ENCODE data around the gene TSPEAR. TPM values are rescaled to one million over a fixed set of nuclear protein-coding genes. Genes with fewer than 3 reads are reported as not detected.

Gene TSPEAR
- total RNA-seq, 3 donors from 2014 or later (not counting 1 experiment from before 2014, with no cell fraction given): not detected

DNA sequence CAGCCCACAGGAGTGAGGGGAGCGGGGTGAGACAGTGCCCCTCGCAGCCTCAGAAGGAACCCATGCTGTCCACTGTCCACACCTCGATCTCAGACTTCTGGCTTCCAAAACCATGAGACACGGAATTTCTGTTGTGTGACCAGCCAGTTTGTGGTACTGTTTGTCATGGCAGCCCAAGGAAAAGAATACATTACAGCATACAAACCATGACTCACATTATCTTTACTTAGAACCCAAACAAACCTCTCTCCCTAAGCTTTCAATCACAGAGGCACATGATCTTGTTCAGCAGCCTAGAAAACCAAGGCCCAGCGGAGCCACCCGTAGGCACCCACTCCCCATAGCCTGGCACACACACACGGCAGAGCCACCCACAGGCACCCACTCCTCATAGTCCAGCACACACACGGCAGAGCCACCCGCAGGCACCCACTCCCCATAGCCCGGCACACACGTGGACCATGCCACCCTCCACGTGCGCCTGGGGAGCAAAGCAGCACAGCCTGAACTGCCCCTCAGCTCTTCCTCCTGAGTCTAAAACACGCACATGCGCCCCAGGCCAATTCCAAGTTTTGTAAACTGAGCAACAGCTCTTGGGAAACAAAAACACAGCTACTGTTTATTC is 138.3 kb downstream of the TSPEAR start:
- intact Hi-C loops (cut with micrococcal nuclease): no loop called here
- H3K27ac ChIP-seq (ENCODE audit: low read length): no peak overlapping the region
- peaks cover 5% of the 10 kb centered on the region for H3K36me3 Mint-ChIP-seq
- DNase-seq (no peak), ATAC-seq (no peak)
- H3K27ac Mint-ChIP-seq: no peak overlapping the region
- WGBS (ENCODE audit: insufficient coverage): 85% methylated on average over 15 of the region's 15 CpGs
- peaks cover 2% of the 10 kb centered on the region for H3K9me3 ChIP-seq (ENCODE audit: control insufficient read depth, insufficient read depth, low read length)
- no peaks in the 10 kb centered on the region for H3K36me3 ChIP-seq (ENCODE audit: control insufficient read depth, insufficient read depth, low read length)
- TF ChIP-seq, protein P1, sequence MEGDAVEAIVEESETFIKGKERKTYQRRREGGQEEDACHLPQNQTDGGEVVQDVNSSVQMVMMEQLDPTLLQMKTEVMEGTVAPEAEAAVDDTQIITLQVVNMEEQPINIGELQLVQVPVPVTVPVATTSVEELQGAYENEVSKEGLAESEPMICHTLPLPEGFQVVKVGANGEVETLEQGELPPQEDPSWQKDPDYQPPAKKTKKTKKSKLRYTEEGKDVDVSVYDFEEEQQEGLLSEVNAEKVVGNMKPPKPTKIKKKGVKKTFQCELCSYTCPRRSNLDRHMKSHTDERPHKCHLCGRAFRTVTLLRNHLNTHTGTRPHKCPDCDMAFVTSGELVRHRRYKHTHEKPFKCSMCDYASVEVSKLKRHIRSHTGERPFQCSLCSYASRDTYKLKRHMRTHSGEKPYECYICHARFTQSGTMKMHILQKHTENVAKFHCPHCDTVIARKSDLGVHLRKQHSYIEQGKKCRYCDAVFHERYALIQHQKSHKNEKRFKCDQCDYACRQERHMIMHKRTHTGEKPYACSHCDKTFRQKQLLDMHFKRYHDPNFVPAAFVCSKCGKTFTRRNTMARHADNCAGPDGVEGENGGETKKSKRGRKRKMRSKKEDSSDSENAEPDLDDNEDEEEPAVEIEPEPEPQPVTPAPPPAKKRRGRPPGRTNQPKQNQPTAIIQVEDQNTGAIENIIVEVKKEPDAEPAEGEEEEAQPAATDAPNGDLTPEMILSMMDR (IDR thresholded peaks at IDR 0.05): no peak
- H3K4me1 ChIP-seq (ENCODE audit: control insufficient read depth, insufficient read depth, low read length): no peaks in the 10 kb centered on the region
- H3K27me3 Mint-ChIP-seq (ENCODE audit: low read depth in 2 of 2): peaks cover 32 to 36% of the 10 kb centered on the region in 2 donors
- no peaks in the 10 kb centered on the region for H3K27me3 ChIP-seq (ENCODE audit: control insufficient read depth, insufficient read depth, low read length)
- no peak overlapping the region for H3K4me3 Mint-ChIP-seq
- no peak overlapping the region for H3K4me3 ChIP-seq (ENCODE audit: low read length)
- peaks cover 0 to 11% of the 10 kb centered on the region in 2 donors for H3K4me1 Mint-ChIP-seq
- peaks cover 0 to 2% of the 10 kb centered on the region in 2 donors for H3K9me3 Mint-ChIP-seq

DNA sequence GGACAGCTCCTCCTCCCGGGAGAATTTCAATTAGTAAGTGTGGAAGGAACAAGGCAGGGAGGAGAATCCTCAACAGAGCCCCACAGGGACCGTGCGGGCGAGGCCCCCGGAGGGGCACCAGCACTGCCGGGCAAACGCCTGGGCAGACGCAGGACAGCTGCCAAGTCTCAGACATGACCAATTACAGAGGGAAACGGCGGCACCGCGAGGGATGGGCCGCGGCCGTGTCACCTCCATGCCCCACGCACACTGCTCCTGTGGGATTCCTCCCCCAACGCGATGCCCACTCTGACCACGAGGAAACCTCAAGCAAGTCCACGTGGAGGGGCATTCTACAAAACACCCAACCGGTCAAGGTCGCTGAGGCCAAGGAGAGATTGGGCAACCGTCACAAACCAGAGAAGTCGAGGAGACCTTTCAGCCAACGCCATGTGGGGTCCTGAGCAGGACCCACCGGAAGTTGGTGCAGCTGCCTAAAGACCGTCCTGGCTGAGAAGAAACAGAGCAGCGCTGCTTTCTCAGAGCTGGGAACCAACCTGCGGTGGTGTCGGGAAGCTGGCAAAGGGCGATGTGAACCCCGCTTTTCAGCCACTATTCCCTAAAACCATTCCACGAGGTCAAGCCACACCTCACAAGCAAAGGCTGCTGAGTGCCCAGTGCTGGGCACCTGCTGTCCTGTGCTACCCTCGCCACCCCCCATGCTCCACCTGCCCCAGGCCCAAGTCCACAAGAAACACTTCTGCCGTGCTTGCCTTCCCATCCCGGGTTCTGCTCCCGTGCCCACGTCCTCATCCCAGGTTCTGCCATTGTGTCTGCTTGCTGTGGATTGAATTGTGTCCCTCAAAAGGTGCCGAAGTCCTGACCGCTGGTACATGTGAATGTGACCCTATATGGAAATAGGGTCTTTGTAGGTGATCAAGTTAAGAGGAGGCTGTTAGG is 139.3 kb downstream of the TSPEAR start:
- DNase-seq (no peak), ATAC-seq (no peak)
- no peaks in the 10 kb centered on the region for H3K4me1 ChIP-seq (ENCODE audit: control insufficient read depth, insufficient read depth, low read length)
- H3K36me3 ChIP-seq (ENCODE audit: control insufficient read depth, insufficient read depth, low read length): no peaks in the 10 kb centered on the region
- H3K9me3 ChIP-seq (ENCODE audit: control insufficient read depth, insufficient read depth, low read length): peaks cover under 1% of the 10 kb centered on the region
- no peak overlapping the region for H3K4me3 ChIP-seq (ENCODE audit: low read length)
- Mint-ChIP-seq H3K36me3 (peaks cover 5% of the 10 kb centered on the region), H3K9me3 (no peaks in the 10 kb centered on the region), H3K27me3 (ENCODE audit: low read depth in 2 of 2) (peaks cover 32 to 33% of the 10 kb centered on the region in 2 donors), H3K4me1 (peaks cover 0 to 11% of the 10 kb centered on the region in 2 donors), H3K27ac (no peak overlapping the region), H3K4me3 (no peak overlapping the region)
- H3K27me3 ChIP-seq (ENCODE audit: control insufficient read depth, insufficient read depth, low read length): no peaks in the 10 kb centered on the region
- 88% methylated on average over 40 of the region's 40 CpGs for WGBS (ENCODE audit: insufficient coverage)
- intact Hi-C loops (cut with micrococcal nuclease): no loop called here
- TF ChIP-seq, protein P1 (IDR thresholded peaks at IDR 0.05): no peak
- H3K27ac ChIP-seq (ENCODE audit: low read length): no peak overlapping the region

DNA sequence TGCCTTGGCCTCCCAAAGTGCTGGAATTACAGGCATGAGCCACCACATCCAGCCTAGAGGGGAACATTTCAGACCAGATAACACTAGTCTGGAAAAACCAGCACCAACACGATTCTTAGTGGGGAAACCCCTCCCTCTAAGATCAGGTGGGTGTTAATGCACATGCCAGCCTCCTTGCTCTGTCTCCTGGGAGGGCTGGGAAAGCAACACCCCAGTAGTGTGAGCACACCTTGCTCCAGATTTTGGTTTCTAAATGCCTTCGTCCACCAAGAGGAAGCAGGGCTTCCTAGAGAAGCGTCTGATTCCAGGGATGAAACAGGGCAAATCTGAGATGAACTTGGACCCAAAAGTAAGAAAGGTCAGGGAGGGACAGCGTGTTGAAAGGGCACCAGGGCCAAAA is 140.1 kb downstream of the TSPEAR start:
- no peak overlapping the region for H3K4me3 ChIP-seq (ENCODE audit: low read length)
- Mint-ChIP-seq H3K36me3 (no peaks in the 10 kb centered on the region), H3K4me3 (no peak overlapping the region), H3K27me3 (ENCODE audit: low read depth in 2 of 2) (peaks cover 32 to 33% of the 10 kb centered on the region in 2 donors), H3K4me1 (peaks cover 0 to 11% of the 10 kb centered on the region in 2 donors), H3K9me3 (no peaks in the 10 kb centered on the region), H3K27ac (no peak overlapping the region)
- H3K9me3 ChIP-seq (ENCODE audit: control insufficient read depth, insufficient read depth, low read length): no peaks in the 10 kb centered on the region
- H3K36me3 ChIP-seq (ENCODE audit: control insufficient read depth, insufficient read depth, low read length): no peaks in the 10 kb centered on the region
- H3K4me1 ChIP-seq (ENCODE audit: control insufficient read depth, insufficient read depth, low read length): no peaks in the 10 kb centered on the region
- no peaks in the 10 kb centered on the region for H3K27me3 ChIP-seq (ENCODE audit: control insufficient read depth, insufficient read depth, low read length)
- ATAC-seq: no peak
- intact Hi-C loops (cut with micrococcal nuclease): no loop called here
- 80% methylated on average over 4 of the region's 4 CpGs for WGBS (ENCODE audit: insufficient coverage)
- no peak overlapping the region for H3K27ac ChIP-seq (ENCODE audit: low read length)
- DNase-seq: no peak
- TF ChIP-seq, protein P1 (IDR thresholded peaks at IDR 0.05): no peak
